Right hindlimb (tissue), 1 donor: ENCODE data around the gene DAPK2.

Experiments
- DNase-seq: peaks from one replicate; pipeline ENCODE4 v3.0.0-alpha.2; 2018

The DAPK2 gene

GRCh38 chr15:63994073-63994600, 52.1 kb downstream of the DAPK2 start:
- DNase-seq = no peak

- DNase-seq = no peak
These were observed 54.0 kb downstream of the DAPK2 start for GRCh38 chr15:63992300-63992699.

GRCh38 chr15:63991706-63992105, 54.6 kb downstream of the DAPK2 start:
- DNase-seq = no peak

GRCh38 chr15:63990454-63990853, 55.8 kb downstream of the DAPK2 start:
- no peak for DNase-seq

- DNase-seq = no peak
These were observed 58.4 kb downstream of the DAPK2 start for GRCh38 chr15:63987796-63988378.

- no peak for DNase-seq
These were observed 59.4 kb downstream of the DAPK2 start for GRCh38 chr15:63986751-63987341.

- DNase-seq = no peak
These were observed 60.1 kb downstream of the DAPK2 start for GRCh38 chr15:63986185-63986680.

GRCh38 chr15:63985221-63986184, 60.8 kb downstream of the DAPK2 start:
- DNase-seq = peak; percentile 28

GRCh38 chr15:63984331-63984730, 62.0 kb downstream of the DAPK2 start:
- no peak for DNase-seq

- DNase-seq = no peak
These were observed 63.1 kb downstream of the DAPK2 start for GRCh38 chr15:63983061-63983711.

- DNase-seq = no peak
These were observed 63.9 kb downstream of the DAPK2 start for GRCh38 chr15:63982381-63982854.

- no peak for DNase-seq
These were observed 64.5 kb downstream of the DAPK2 start for GRCh38 chr15:63981596-63982320.

GRCh38 chr15:63979262-63979793, 67.0 kb downstream of the DAPK2 start:
- DNase-seq = peak; percentile 36

- DNase-seq = peak; percentile 35
These were observed 67.6 kb downstream of the DAPK2 start for GRCh38 chr15:63978511-63979261.

GRCh38 chr15:63977119-63977518, 69.2 kb downstream of the DAPK2 start:
- DNase-seq = no peak

GRCh38 chr15:63974021-63974420, 72.3 kb downstream of the DAPK2 start:
- no peak for DNase-seq

- DNase-seq = no peak
These were observed 72.9 kb downstream of the DAPK2 start for GRCh38 chr15:63973212-63974009.

GRCh38 chr15:63972801-63973200, 73.5 kb downstream of the DAPK2 start:
- DNase-seq = no peak

- no peak for DNase-seq
These were observed 74.4 kb downstream of the DAPK2 start for GRCh38 chr15:63971904-63972303.

- no peak for DNase-seq
These were observed 74.9 kb downstream of the DAPK2 start for GRCh38 chr15:63971427-63971805.
